GM12891 (cell line): ENCODE data around the gene IGF2.

Source experiments
- POLR2A ChIP-seq: IDR thresholded peaks from 2 replicates; pipeline ENCODE4 v1.6.1; 2011; ENCODE audit warnings: low read depth, low read length, control low read depth
- POLR2AphosphoS5 ChIP-seq: IDR thresholded peaks from 2 replicates; pipeline ENCODE4 v1.6.1; 2011; ENCODE audit warnings: low read depth, low read length, control low read depth
- TAF1 ChIP-seq: IDR thresholded peaks from 2 replicates; pipeline ENCODE4 v1.6.1; 2011; ENCODE audit warnings: low read depth, low read length, control low read depth

GRCh38 chr11:2146051-2146450 is 6.9 kb upstream of the IGF2 start:
- TF ChIP-seq TAF1 (no peak), POLR2AphosphoS5 (no peak), POLR2A (no peak)
